Heart right ventricle (tissue), 16 donors: ENCODE measurements around the gene SVOPL. TPM values are rescaled to one million over a fixed set of nuclear protein-coding genes. Genes with fewer than 3 reads are reported as not detected.
"Not testable (repeated sequence)": the region's sequence is repeated elsewhere in the genome, so short reads cannot be mapped to it uniquely, and the experiment has no call there.

Experiments
- ATAC-seq, 8 donors: fragments of 200-7000 bp; cut with Tn5 transposase; one replicate each; pipeline ENCODE4 v1.9.1; 2020; ENCODE audit warnings: mild to moderate bottlenecking in 8 of 8, moderate library complexity in 8 of 8, moderate number of reproducible peaks in 1 of 8
- DNase-seq, 2 donors: peaks; one replicate each; pipeline ENCODE4 v3.0.0-alpha.2; 2020
- H3K27ac ChIP-seq, 10 donors: fragments of 200-600 bp; sonication (generic) in 2 of 10; one replicate each; pipeline versions ENCODE4 v1.5.0 to v1.8.0; 2020 to 2022; ENCODE audit warnings: mild to moderate bottlenecking in 3 of 10
- H3K27me3 ChIP-seq, 7 donors: fragments of 200-600 bp; one replicate each; pipeline ENCODE4 v1.8.0; 2021 to 2022; ENCODE audit warnings: mild to moderate bottlenecking in 2 of 7
- H3K36me3 ChIP-seq, 9 donors: fragments of 200-600 bp; sonication (generic) in 1 of 9; one replicate each; pipeline versions ENCODE4 v1.5.0 to v1.8.0; 2020 to 2022; ENCODE audit warnings: mild to moderate bottlenecking in 2 of 9
- H3K4me1 ChIP-seq, 9 donors: fragments of 200-600 bp; sonication (generic) in 1 of 9; one replicate each; pipeline versions ENCODE4 v1.5.0 to v1.8.0; 2020 to 2022; ENCODE audit warnings: mild to moderate bottlenecking in 4 of 9
- H3K4me3 ChIP-seq, 10 donors: fragments of 200-600 bp; sonication (generic) in 2 of 10; one replicate each; pipeline versions ENCODE4 v1.5.0 to v1.8.0; 2020 to 2022; ENCODE audit warnings: mild to moderate bottlenecking in 7 of 10, moderate library complexity in 2 of 10
- H3K9me3 ChIP-seq, 11 donors: fragments of 200-600 bp in 10 of 11; sonication (generic) in 2 of 11; one replicate each; pipeline versions ENCODE4 v1.5.0 to v1.8.0; 2013 to 2022; ENCODE audit warnings: mild to moderate bottlenecking in 2 of 11, control low read depth in 1 of 11, moderate library complexity in 1 of 11
- WGBS, 2 donors: extraction: QIAGEN DNeasy Blood & Tissue Kit; methylation state at CpG; one replicate each; pipeline ENCODE4 v1.1.7; 2013; ENCODE audit warnings: inconsistent platforms in 1 of 2; 5-methylcytosine and 5-hydroxymethylcytosine counted together
- intact Hi-C, 10 donors: fragments of 100-400 bp; cut with DNase I; formaldehyde crosslinking; loops; one replicate each; pipeline versions ENCODE4 v1.11.1 to v1.14.2; 2022
- polyA plus RNA-seq, 2 donors: library from polyadenylated mRNA; stranded (reverse); fragments of 200-250 nt; gene quantifications; one replicate each; pipeline ENCODE4 v1.2.3, GENCODE V29; 2013
- total RNA-seq, 10 donors: library from RNA; stranded (reverse); fragmentation: NEBNext Ultra II Directional in 3 of 10; extraction: Animal tissue kit (Norgen Biotek cat#: 25700) in 3 of 10; gene quantifications; one replicate each; pipeline versions ENCODE4 v1.2.1 to v1.2.4, GENCODE V29; 2021 to 2023
- TF ChIP-seq, protein P1 (sequence below), 9 donors: fragments of 200-600 bp; sonication (generic) in 2 of 9; IDR thresholded peaks; one replicate each; pipeline versions ENCODE4 v1.5.0 to v1.8.0; 2021 to 2022; ENCODE audit warnings: antibody characterized with exemption in 9 of 9, mild to moderate bottlenecking in 5 of 9, moderate library complexity in 1 of 9
- donor health status: Arrhythmogenic right ventricular cardiomyopathy.
- donor health status: ischemic (EF 13 %, LVEDD 7.1; RV severe dilation, severe dysfunction).
- donor health status: healthy with polysubstance abuse.
- donor health status: DM: no; HTN: yes; CAD: no.
- donor health status: DM: no; HTN: no; CAD: no.
- donor health status: ischemic (EF 25% LVEDD 6.9; RV normal size, moderate dysfunction).
- donor health status: ischemic (EF 25% LVEDD 5.7; RV mildly dilated, moderate dysfunction).
- donor health status: healthy.
- donor health status: DM: yes; HTN: yes; CAD: no.
- donor health status: Ischemic cardiomyopathy.
- donor health status: ischemic (EF 35%, LVEDD 5.7; RV mildly dilated, moderate dysfunction).
- donor health status: nonischemic (EF 11% LVEDD 7.7; RV severe dilation, severe dysfunction).
- donor health status: DM: yes; HTN: yes; CAD: no.
- donor health status: PGD.
- donor health status: ischemic (EF 29% LVEDD 5.4; RV normal size, mild dysfunction).
- donor health status: nonischemic (EF 23%, LVEDD 6.1; RV moderate dilation, normal function).

The SVOPL gene
- total and polyA plus RNA-seq, 12 donors, result not detected

- no peaks in the 10 kb centered on the region for H3K4me1 ChIP-seq
- ATAC-seq, result peak in 7 of 8 donors; percentile 43 to 88 (median 84)
- H3K9me3 ChIP-seq, result no peaks in the 10 kb centered on the region
- H3K4me3 ChIP-seq, result no peak overlapping the region
- TF ChIP-seq, protein P1, sequence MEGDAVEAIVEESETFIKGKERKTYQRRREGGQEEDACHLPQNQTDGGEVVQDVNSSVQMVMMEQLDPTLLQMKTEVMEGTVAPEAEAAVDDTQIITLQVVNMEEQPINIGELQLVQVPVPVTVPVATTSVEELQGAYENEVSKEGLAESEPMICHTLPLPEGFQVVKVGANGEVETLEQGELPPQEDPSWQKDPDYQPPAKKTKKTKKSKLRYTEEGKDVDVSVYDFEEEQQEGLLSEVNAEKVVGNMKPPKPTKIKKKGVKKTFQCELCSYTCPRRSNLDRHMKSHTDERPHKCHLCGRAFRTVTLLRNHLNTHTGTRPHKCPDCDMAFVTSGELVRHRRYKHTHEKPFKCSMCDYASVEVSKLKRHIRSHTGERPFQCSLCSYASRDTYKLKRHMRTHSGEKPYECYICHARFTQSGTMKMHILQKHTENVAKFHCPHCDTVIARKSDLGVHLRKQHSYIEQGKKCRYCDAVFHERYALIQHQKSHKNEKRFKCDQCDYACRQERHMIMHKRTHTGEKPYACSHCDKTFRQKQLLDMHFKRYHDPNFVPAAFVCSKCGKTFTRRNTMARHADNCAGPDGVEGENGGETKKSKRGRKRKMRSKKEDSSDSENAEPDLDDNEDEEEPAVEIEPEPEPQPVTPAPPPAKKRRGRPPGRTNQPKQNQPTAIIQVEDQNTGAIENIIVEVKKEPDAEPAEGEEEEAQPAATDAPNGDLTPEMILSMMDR (IDR thresholded peaks at IDR 0.05), result peak; percentile 72 to 96 (median 90)
- no peak overlapping the region for H3K27ac ChIP-seq
- DNase-seq, result peak; percentile 74 to 78
- H3K36me3 ChIP-seq, result no peaks in the 10 kb centered on the region
- H3K27me3 ChIP-seq, result no peaks in the 10 kb centered on the region
- WGBS, 2 donors, result 31% methylated on average over 14 of the region's 14 CpGs
- intact Hi-C loops, result loop anchor here in 8 of 10 donors (1.0 to 10.0 kb wide), 11 partner anchors 276 to 836 kb away; partner anchors contain the start of gene TRIM24 (in 1 of the 8)
These were observed 37.6 kb upstream of the SVOPL start for GRCh38 chr7:138738551-138739335.

GRCh38 chr7:138738114-138738513, 37.0 kb upstream of the SVOPL start:
- 75 to 78% methylated on average over 3 of the region's 3 CpGs for WGBS, 2 donors
- TF ChIP-seq, protein P1 (IDR thresholded peaks at IDR 0.05), result no peak
- Histone ChIP-seq H3K9me3 (no peaks in the 10 kb centered on the region), H3K36me3 (no peaks in the 10 kb centered on the region), H3K27ac (no peak overlapping the region), H3K4me3 (no peak overlapping the region), H3K4me1 (no peaks in the 10 kb centered on the region), H3K27me3 (no peaks in the 10 kb centered on the region)
- ATAC-seq, result no peak
- intact Hi-C loops, result loop anchor here in 8 of 10 donors (1.0 to 10.0 kb wide), 11 partner anchors 276 to 836 kb away; partner anchors contain the start of gene TRIM24 (in 1 of the 8)
- no peak for DNase-seq

- Histone ChIP-seq H3K27me3 (no peaks in the 10 kb centered on the region), H3K27ac (no peak overlapping the region), H3K4me3 (no peak overlapping the region), H3K9me3 (no peaks in the 10 kb centered on the region), H3K36me3 (no peaks in the 10 kb centered on the region), H3K4me1 (no peaks in the 10 kb centered on the region)
- ATAC-seq, result no peak
- 73% methylated on average over 6 of the region's 6 CpGs for WGBS, 2 donors
- TF ChIP-seq, protein P1 (IDR thresholded peaks at IDR 0.05), result no peak
- intact Hi-C loops, result loop anchor here in 6 of 10 donors (5.0 to 10.0 kb wide), 8 partner anchors 273 to 833 kb away; partner anchors contain the start of gene TRIM24 (in 1 of the 6)
- DNase-seq, result no peak
These were observed 34.2 kb upstream of the SVOPL start for GRCh38 chr7:138735399-138735798.

DNA sequence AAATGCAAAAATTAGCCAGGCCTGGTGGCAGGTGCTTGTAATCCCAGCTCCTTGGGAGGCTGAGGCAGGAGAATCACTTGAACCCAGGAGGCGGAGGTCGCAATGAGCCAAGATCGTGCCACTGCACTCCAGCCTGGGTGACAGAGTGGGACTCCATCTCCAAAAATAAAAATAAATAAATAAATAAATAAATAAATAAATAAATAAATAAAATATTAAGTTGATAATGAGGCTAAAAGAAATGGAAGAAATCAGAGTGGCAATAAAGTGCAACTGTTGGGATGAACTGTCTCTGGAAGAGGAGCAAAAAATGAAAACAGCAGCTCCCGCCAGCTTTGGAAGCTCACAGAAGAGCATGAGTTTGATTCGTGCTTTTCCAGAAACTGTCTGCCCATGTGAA, 30.6 kb upstream of the SVOPL start:
- H3K4me3 ChIP-seq, H3K4me1 ChIP-seq, H3K27ac ChIP-seq, DNase-seq, ATAC-seq, H3K27me3 ChIP-seq, H3K9me3 ChIP-seq, H3K36me3 ChIP-seq: not testable (repeated sequence)
- intact Hi-C loops, result loop anchor here in 3 of 10 donors (10.0 kb wide), 4 partner anchors 277 to 827 kb away; no protein-coding TSS in a partner anchor
- 92 to 97% methylated on average over 5 of the region's 5 CpGs for WGBS, 2 donors

GRCh38 chr7:138729444-138729843, 28.3 kb upstream of the SVOPL start:
- intact Hi-C loops, result no loop called here
- Histone ChIP-seq H3K27me3 (no peaks in the 10 kb centered on the region), H3K36me3 (no peaks in the 10 kb centered on the region), H3K9me3 (no peaks in the 10 kb centered on the region), H3K27ac (no peak overlapping the region), H3K4me1 (no peaks in the 10 kb centered on the region), H3K4me3 (no peak overlapping the region)
- ATAC-seq, result no peak
- TF ChIP-seq, protein P1 (IDR thresholded peaks at IDR 0.05), result no peak
- DNase-seq, result no peak
- 91% methylated on average over 9 of the region's 9 CpGs for WGBS, 2 donors
